ENCODE measurements around the gene ZBTB4.

GRCh38 chr17:7499161-7499560, 19.7 kb upstream of the ZBTB4 start:
- no peak for TF ChIP-seq CTCF (conservative IDR thresholded peaks at IDR 0.05; ENCODE audit: low read length)
- TF ChIP-seq EZH2phosphoT487 (IDR thresholded peaks at IDR 0.05; ENCODE audit: borderline replicate concordance, low read depth, low read length) = no peak
